HepG2 (cell line): ENCODE results near the gene UBQLN1.

Source experiments
- BHLHE40 ChIP-seq: IDR thresholded peaks from 2 replicates; pipeline ENCODE4 v1.6.1; 2011; ENCODE audit warnings: low read length, improper control_type of control experiment
- FOXP1 ChIP-seq, 2 experiments: fragments of 450-650 bp in 1 of 2; IDR thresholded peaks; 2 replicates each; pipeline ENCODE4 v1.6.1; 2017 to 2018; ENCODE audit warnings: antibody characterized with exemption in 1 of 2
- KLF15 ChIP-seq: sonication (generic); formaldehyde crosslinking; IDR thresholded peaks from 2 replicates; pipeline ENCODE4 v1.8.1; 2023; ENCODE audit warnings: borderline replicate concordance, mild to moderate bottlenecking, inconsistent platforms, missing genetic modification reagents, mixed read lengths
- MYNN ChIP-seq: sonication (generic); formaldehyde crosslinking; IDR thresholded peaks from 2 replicates; pipeline ENCODE4 v1.4.0; 2020; ENCODE audit warnings: mild to moderate bottlenecking, low read depth, missing genetic modification reagents
- POLR2AphosphoS2 ChIP-seq: IDR thresholded peaks from 2 replicates; pipeline ENCODE4 v1.6.1; 2011; ENCODE audit warnings: low read depth, low read length, improper control_type of control experiment
- TF ChIP-seq, protein P1 (sequence below): sonication (generic); formaldehyde crosslinking; IDR thresholded peaks from 2 replicates; pipeline ENCODE4 v1.5.0; 2020; ENCODE audit warnings: mild to moderate bottlenecking, missing genetic modification reagents, moderate library complexity
- TF ChIP-seq, protein P2 (sequence below): sonication (generic); formaldehyde crosslinking; IDR thresholded peaks from 2 replicates; pipeline ENCODE4 v1.9.0; 2021; ENCODE audit warnings: missing genetic modification reagents, borderline replicate concordance
- TF ChIP-seq, protein P3 (sequence below): conservative IDR thresholded peaks from 2 replicates; pipeline ENCODE4 v1.6.1; 2018; ENCODE audit warnings: missing genetic modification reagents

DNA sequence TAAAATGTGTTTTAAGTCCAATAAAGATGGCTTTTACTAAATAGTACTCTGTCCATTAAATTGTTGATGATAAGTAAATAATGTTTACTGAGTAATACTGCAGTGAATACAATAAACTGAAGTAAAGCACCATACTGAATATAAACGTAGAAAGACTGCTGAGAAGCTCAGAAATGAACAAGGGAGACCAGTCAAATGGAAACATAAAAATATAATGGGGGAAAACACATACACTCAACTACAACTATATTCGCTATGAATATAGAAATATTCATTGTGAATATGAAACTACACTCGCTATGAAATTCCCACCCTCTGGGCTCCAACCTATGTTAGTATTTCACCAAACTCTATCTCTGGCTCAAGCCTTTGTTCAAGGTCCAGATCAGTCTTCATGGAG is 41.9 kb upstream of the UBQLN1 start:
- TF ChIP-seq, protein P1, sequence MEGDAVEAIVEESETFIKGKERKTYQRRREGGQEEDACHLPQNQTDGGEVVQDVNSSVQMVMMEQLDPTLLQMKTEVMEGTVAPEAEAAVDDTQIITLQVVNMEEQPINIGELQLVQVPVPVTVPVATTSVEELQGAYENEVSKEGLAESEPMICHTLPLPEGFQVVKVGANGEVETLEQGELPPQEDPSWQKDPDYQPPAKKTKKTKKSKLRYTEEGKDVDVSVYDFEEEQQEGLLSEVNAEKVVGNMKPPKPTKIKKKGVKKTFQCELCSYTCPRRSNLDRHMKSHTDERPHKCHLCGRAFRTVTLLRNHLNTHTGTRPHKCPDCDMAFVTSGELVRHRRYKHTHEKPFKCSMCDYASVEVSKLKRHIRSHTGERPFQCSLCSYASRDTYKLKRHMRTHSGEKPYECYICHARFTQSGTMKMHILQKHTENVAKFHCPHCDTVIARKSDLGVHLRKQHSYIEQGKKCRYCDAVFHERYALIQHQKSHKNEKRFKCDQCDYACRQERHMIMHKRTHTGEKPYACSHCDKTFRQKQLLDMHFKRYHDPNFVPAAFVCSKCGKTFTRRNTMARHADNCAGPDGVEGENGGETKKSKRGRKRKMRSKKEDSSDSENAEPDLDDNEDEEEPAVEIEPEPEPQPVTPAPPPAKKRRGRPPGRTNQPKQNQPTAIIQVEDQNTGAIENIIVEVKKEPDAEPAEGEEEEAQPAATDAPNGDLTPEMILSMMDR, result no peak
- TF ChIP-seq, protein P2, sequence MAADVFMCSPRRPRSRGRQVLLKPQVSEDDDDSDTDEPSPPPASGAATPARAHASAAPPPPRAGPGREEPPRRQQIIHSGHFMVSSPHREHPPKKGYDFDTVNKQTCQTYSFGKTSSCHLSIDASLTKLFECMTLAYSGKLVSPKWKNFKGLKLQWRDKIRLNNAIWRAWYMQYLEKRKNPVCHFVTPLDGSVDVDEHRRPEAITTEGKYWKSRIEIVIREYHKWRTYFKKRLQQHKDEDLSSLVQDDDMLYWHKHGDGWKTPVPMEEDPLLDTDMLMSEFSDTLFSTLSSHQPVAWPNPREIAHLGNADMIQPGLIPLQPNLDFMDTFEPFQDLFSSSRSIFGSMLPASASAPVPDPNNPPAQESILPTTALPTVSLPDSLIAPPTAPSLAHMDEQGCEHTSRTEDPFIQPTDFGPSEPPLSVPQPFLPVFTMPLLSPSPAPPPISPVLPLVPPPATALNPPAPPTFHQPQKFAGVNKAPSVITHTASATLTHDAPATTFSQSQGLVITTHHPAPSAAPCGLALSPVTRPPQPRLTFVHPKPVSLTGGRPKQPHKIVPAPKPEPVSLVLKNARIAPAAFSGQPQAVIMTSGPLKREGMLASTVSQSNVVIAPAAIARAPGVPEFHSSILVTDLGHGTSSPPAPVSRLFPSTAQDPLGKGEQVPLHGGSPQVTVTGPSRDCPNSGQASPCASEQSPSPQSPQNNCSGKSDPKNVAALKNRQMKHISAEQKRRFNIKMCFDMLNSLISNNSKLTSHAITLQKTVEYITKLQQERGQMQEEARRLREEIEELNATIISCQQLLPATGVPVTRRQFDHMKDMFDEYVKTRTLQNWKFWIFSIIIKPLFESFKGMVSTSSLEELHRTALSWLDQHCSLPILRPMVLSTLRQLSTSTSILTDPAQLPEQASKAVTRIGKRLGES (CRISPR knock-in tag), result no peak
- TF ChIP-seq KLF15 (CRISPR knock-in tag) (no peak), MYNN (no peak), FOXP1 (IDR thresholded peaks at IDR 0.05) (no peak), FOXP1 (CRISPR knock-in tag; IDR thresholded peaks at IDR 0.05) (no peak), BHLHE40 (no peak), POLR2AphosphoS2 (no peak)
- TF ChIP-seq, protein P3, sequence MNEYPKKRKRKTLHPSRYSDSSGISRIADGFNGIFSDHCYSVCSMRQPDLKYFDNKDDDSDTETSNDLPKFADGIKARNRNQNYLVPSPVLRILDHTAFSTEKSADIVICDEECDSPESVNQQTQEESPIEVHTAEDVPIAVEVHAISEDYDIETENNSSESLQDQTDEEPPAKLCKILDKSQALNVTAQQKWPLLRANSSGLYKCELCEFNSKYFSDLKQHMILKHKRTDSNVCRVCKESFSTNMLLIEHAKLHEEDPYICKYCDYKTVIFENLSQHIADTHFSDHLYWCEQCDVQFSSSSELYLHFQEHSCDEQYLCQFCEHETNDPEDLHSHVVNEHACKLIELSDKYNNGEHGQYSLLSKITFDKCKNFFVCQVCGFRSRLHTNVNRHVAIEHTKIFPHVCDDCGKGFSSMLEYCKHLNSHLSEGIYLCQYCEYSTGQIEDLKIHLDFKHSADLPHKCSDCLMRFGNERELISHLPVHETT, result no peak
